ENCODE data around the gene SLC39A11.
"Not testable (repeated sequence)": the region's sequence is repeated elsewhere in the genome, so short reads cannot be mapped to it uniquely, and the experiment has no call there.

The SLC39A11 gene

GRCh38 chr17:72665852-72666851 lies 426.3 kb downstream of the SLC39A11 start:
- DNase-seq, result no peak

- no peak for DNase-seq
Observed at GRCh38 chr17:72662827-72663190, 429.7 kb downstream of the SLC39A11 start.

GRCh38 chr17:72661945-72662826 lies 430.3 kb downstream of the SLC39A11 start:
- DNase-seq, result no peak

GRCh38 chr17:72661116-72661944 lies 431.2 kb downstream of the SLC39A11 start:
- peak; percentile 23 for DNase-seq

- DNase-seq, result no peak
Observed at GRCh38 chr17:72660274-72661115, 432.0 kb downstream of the SLC39A11 start.

- DNase-seq, result no peak
Observed at GRCh38 chr17:72659811-72660210, 432.7 kb downstream of the SLC39A11 start.

GRCh38 chr17:72658675-72659074 lies 433.8 kb downstream of the SLC39A11 start:
- no peak for DNase-seq

- peak; percentile 61 for DNase-seq
Observed at GRCh38 chr17:72657467-72658317, 434.8 kb downstream of the SLC39A11 start.

GRCh38 chr17:72656130-72656763 lies 436.2 kb downstream of the SLC39A11 start:
- DNase-seq, result no peak

GRCh38 chr17:72654706-72655105 lies 437.8 kb downstream of the SLC39A11 start:
- DNase-seq, result no peak

- DNase-seq, result no peak
Observed at GRCh38 chr17:72651988-72652387, 440.5 kb downstream of the SLC39A11 start.

- no peak for DNase-seq
Observed at GRCh38 chr17:72648702-72649101, 443.8 kb downstream of the SLC39A11 start.

- no peak for DNase-seq
Observed at GRCh38 chr17:72646176-72646575, 446.3 kb downstream of the SLC39A11 start.

GRCh38 chr17:72644492-72644891 lies 448.0 kb downstream of the SLC39A11 start:
- DNase-seq, result no peak

- DNase-seq, result no peak
Observed at GRCh38 chr17:72643575-72644216, 448.8 kb downstream of the SLC39A11 start.

GRCh38 chr17:72642720-72643119 lies 449.8 kb downstream of the SLC39A11 start:
- DNase-seq, result no peak

- peak; percentile 85 for DNase-seq
Observed at GRCh38 chr17:72640415-72641165, 451.9 kb downstream of the SLC39A11 start.

- DNase-seq, result peak; percentile 51
Observed at GRCh38 chr17:72639711-72640110, 452.8 kb downstream of the SLC39A11 start.

GRCh38 chr17:72638932-72639331 lies 453.6 kb downstream of the SLC39A11 start:
- DNase-seq, result not testable (repeated sequence)
